Skeletal muscle cell (primary cell): ENCODE results near the gene GRIP2.
A peak's percentile ranks its signal among the peaks of the same experiment; 100 is the strongest.

ENCODE experiments used
- DNase-seq: peaks from one replicate; pipeline ENCODE4 v3.0.0-alpha.2; 2010; ENCODE audit warnings: low read depth
- H3K4me3 ChIP-seq: 2 replicates; pipeline ENCODE4 v1.5.1; 2011; ENCODE audit warnings: low read depth, mild to moderate bottlenecking, control low read depth, low read length, moderate library complexity

The GRIP2 gene

DNA sequence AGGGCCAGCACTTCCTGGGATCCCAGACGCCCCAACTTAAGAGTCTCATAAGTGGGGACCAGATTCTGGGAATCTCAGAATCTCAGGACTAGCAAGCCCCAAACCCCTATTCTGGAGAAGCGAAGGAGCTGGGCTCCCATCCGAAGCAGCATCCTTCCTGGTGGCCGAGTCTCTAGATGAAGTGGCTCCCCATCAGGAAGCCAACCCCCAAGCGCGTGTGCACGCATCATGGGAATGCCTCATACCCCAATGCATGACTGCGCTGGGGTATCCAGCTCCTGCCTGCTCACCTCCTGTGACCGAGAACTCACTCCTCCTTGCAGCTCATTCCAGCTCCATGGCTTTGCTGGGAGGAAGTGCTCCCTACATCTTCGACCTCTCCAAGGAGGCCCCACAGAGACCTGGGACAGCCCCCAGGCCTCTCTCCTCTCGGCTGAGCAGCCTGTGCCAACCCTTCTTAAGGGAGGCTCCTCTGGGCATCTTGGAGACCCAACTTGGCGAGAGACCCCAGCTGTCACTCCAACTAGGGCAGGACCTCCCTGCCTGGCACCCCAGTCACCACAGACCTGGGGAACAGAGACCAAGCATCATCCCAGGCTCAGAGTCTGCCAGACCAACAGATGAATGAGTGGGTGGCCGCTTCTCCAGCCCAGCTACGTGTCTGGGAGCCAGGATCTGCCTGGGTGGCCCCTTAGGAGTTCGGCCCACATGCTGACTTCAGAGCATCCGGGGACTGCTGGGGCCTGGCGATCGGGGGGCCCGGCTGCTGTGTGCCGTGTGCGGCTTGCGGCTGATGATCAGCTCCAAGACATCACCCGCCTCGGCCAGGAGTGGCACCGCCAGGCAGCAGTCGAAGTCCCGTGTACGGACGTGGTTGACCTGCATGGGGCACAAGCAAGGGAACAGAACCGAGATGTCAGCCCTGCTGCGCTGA, 46.9 kb downstream of the GRIP2 start:
- no peak overlapping the region for H3K4me3 ChIP-seq
- DNase-seq = no peak

DNA sequence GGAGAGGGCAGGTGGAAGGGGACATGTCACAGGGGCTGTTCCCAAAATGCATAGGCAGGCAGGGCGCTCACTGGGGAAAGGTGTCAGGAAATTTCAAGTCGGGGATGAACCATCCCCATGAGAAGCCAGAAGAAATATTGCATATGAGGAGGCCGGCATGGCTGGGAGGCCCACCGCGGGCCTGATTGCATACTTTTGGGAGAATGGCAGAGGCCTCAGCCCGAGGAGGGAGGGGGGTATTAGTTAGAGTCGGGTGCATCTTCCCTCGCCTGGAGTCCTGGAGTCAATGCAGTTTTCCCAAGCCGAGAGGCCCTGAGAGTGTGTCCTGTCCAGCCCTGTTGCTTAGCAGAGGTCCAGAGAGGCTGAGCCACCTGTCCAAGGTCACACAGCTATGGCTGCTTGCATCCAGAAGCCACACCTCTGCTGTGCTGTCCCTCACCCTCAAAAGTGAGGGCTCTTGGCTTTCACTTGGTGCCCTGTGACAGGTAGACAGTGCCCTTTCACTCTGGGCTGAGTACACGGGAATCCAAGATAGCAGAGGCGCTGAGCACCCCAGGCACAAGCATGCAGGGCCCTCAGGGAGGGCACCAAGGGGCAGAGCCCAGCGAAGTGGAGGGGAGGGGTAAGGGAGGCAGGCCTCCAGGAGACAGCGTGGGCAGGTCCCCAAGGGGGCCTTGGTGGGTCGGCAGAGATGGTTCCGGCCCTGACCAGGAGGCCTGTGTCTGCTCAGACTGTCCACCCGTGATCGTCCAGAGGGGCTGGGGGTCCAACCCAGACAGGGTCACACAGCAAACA, 48.5 kb downstream of the GRIP2 start:
- DNase-seq = no peak
- H3K4me3 ChIP-seq = no peak overlapping the region

DNA sequence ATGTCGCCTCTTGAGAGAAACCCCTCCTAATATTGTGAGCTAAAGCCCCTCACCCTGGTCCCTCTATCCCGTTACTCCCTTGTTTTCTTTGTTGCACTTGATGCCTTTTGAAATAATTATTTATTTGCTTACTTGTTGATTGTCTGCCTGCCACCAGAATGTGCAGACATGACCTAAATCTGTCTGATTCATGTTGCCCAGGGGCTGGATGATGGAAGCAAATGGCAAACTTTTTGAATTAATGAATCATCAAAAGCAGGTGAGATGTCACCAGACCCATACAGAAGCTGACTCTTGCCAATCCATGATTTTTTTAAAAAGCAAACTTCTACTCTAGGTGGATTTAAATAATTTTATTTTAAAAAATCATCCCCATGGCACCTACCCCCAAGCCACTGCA, 49.3 kb downstream of the GRIP2 start:
- H3K4me3 ChIP-seq = no peak overlapping the region
- no peak for DNase-seq

DNA sequence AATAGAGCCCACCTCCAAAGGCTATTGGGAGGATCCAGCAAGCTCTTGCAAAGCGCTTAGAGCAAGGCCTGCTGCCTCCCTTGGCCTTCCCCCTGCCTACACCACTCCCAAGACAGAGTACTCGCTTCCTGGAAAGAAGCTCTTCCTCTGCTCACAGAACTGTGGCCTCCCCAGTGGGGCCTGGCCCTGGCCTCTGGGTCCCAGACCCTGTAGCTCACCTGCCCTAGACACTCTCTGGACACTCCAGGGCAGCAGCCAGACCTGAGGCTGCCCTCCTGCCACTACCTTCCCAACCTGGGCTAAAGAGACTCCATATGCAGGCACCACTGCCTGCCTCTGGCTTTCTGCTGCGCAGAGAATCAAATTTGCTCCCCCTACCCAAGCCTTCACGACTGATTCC, 49.9 kb downstream of the GRIP2 start:
- no peak overlapping the region for H3K4me3 ChIP-seq
- no peak for DNase-seq

DNA sequence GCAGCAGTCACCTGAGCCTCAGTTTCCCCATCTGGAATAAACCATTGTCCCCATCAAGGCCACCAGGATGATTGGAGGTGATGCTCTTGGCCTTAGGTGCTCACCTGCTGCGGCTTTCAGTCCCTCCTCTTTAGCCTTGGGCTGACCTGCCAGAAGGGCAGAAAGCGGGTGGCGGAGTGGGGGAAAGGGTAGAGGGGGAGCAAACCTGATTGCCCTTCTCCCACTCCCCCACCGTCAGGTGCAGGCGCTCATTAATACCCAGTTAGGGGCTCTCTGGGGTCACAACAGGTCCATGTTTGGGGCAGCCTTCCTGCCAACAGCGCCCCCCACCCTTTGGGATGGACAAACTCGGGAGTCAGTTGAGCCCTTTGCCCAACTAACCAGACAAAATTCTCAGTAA, 50.5 kb downstream of the GRIP2 start:
- no peak for DNase-seq
- H3K4me3 ChIP-seq = no peak overlapping the region

DNA sequence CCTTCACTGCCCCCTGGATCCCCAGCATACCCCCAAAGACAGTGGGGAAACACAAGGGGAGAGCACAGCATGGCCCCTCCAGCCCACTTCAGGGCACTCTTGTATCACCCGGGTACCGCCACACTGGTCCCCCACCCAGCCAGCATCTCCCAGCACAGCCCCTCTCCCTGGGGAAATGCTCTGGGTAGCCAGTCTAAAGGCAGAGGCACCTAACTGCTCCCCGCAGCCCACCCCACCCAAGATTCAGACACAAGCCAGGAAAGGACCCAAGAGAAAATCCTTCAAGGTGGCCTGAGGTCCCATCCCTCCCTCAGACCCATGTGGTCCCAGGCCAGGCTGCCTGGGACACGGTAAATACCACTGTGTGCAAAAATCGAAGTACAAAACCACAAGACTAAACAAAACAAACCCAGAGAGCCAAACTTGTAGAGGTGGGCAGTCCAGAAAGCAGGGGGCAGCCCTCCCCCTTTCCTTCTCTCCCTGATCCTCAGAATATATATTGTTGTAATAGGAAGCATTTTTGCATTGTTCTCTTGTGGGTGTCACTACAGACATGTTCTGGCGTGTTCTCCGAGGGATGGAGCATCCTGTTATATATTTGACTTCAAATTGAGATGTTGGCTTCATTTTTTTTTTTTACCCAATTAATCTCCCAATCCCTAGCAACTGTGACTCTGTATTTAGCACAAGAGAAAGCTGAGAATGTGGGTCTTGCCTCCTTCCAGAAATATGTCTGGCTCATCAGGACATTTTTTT, 51.7 kb downstream of the GRIP2 start:
- DNase-seq = no peak
- H3K4me3 ChIP-seq = no peak overlapping the region

DNA sequence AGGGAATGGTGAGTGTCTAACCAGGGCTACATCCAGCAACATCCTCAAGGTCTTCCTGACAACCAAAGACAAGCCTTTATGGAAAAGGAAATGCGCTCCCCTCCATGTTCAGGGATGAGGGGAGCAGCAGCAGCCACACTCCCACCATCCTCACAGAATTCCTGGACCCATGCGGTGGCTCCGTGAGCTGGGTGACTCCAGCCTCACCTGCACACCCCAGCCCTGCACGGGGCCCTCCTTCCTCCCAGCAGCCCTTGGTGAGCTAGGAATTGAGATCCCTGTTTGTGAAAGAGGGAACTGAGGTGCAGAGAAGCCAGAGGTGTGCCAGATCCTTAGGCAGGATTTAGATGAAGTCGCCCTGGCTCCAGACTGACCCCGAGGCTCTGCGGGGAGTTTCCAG, 52.3 kb downstream of the GRIP2 start:
- H3K4me3 ChIP-seq = no peak overlapping the region
- no peak for DNase-seq

DNA sequence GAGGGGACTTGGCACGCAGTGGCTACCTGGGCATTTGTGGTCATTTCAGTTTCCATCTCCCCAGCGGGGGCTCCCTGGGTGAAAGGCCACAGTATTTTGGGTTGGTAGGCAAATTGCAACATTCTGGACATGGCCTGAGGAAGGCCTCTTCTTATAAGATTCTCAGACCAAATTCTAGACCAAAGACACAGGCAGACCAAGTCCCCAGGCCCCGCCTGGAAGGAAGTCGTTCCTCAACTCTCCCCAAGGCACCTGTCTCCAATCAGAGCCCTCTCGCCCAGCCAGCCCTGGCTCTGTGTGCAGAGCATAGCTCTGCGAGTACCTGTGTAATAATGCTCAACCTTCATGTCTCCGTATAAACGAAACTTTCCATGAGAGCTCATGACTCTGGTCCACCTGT, 53.1 kb downstream of the GRIP2 start:
- DNase-seq = no peak
- H3K4me3 ChIP-seq = no peak overlapping the region

DNA sequence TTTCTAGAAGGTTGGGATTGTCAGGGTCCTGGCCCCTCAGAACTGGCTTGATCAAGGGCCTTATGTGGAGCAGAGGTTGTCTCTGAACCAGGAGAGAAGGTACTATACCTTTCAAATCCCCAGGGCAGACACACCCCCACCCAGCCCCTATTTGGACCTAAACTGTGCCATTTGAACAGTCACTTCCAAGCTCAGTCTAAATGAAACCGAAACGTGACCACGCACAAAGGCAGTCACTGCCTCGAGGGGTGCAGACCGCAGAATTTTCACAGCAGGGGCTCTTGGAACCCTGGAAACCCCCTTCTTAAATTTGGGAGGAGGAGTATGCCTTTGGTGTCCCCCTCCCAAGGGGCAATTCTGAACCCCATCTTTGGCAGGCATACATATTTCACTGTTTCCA, 53.7 kb downstream of the GRIP2 start:
- no peak overlapping the region for H3K4me3 ChIP-seq

DNA sequence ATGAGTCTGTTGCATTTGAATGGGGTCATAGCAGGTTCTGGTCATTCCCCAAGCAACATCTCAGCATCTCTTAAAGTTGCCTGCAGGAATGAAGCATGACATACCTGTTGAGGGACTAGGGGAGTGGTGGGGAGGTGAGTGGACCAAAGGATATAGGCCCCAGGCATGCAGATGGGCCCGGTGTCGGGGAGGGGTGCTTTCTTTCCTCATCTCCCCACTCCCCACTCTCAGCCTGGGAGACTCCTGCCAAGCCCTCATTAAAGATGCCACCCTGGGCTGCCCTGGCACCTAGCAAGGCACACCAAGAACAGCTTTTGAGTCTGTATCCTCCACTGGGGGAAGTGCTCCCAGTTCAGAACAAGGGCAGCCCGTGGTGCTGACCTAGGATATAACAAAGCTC, 54.2 kb downstream of the GRIP2 start:
- no peak overlapping the region for H3K4me3 ChIP-seq
- no peak for DNase-seq

More for the DNA sequence above, 53.7 kb downstream of the GRIP2 start:
- DNase-seq = no peak

DNA sequence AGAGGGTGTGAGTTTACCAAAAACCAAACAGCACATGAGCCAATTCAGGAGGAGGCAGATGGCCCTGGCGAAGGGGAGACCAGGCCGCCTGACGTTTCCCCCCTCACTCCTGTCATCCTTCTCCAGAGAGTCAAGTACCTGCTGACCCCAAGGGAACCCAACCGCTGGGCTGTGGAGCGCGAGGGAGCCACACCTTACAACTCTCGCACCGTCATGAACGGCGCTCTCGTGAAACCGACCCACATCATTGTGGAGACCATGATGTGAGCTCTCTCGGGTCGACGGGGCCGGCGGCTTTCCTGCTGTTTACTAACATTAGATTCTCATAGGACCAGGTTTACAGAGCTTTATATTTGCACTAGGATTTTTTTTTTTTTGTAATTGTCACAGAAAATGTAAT, 55.4 kb downstream of the GRIP2 start:
- H3K4me3 ChIP-seq = no peak overlapping the region
- DNase-seq = no peak

DNA sequence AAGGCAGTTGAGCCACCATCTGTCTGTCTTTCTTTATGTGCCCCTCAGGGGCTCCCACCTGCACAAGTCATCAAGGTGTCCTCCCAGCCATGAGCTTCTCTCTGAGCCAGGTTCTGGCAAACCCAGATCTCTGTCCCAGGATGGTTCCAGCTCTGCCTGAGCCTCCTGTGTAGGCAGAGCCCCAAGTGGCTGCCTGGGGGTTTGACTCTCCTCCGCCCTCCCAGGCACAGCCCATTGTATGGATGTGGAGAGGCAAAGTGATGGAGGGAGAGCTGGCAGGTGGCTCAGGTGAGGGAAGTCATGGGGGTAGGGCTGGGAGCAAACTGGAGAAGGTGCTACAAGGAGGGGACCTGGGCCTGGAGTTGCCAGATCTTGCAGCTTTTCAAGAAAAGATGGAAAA, 56.9 kb downstream of the GRIP2 start:
- H3K4me3 ChIP-seq = no peak overlapping the region
- no peak for DNase-seq

DNA sequence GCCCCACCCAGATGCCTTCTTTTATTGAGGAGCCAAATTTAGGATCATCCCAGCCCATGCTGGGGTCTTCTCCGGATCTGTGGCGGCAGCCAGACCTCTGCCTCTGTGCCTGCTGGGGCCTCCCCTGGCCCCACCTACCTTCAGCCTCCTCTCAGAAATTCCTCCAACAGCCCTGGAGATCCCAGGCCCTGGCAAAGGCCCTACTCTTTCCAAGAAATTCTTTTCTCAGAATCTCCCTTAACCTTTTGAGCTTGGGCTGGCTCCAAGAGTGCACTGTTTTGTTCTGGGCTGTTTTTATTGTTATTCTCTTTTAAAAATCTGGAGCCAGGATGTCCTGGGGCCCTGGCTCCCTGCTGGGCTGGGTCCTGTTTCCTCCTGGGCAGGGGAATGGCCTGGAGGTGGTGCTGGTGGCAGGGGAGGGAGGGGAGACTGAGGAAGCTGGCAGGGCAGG, 57.8 kb downstream of the GRIP2 start:
- H3K4me3 ChIP-seq = no peak overlapping the region
- DNase-seq = no peak

DNA sequence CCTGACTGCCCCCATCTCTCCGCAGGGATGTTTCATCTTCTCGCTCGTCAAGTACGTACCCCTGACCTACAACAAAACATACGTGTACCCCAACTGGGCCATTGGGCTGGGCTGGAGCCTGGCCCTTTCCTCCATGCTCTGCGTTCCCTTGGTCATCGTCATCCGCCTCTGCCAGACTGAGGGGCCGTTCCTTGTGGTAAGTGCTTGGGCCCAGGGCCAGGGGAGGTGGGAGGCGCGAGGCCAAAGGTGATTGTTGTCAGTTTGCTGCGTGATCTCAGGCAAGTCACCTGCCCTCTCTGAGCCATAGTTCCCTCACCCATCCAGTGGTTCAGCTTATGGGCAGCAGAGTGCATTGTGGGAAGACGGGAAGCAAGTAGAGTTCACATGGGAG, 58.5 kb downstream of the GRIP2 start:
- H3K4me3 ChIP-seq = no peak overlapping the region
- DNase-seq = no peak

DNA sequence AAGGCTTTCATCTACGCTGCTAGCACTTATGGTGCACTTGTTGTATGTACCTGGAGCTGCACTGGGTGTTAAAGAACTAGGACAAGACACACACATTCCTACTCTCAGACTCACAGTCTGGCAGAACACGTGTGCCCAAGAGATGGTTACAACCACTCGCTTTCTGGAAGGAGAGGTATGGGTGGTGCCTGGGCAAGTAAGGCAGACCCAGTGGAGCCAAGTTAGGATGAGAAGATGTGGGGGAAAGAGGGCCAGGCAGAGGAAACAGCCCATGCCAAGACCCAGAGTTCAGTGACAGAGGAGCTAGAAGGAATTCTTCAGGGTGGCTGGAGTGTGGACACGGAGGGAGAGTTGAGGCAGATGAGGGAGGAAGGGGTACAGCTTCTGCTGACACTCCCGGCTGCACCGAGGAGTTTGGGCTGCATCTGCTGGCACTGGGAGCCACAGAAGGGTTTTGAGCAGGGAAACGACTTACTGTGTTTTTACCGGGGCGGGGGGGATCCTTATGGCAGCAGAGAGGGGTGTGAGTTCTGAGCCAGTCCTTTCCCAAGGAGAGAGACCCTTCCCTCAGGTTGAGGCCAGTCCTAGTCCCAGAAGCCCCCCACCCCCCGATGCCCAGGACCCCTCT, 59.0 kb downstream of the GRIP2 start:
- no peak for DNase-seq
- H3K4me3 ChIP-seq = no peak overlapping the region

DNA sequence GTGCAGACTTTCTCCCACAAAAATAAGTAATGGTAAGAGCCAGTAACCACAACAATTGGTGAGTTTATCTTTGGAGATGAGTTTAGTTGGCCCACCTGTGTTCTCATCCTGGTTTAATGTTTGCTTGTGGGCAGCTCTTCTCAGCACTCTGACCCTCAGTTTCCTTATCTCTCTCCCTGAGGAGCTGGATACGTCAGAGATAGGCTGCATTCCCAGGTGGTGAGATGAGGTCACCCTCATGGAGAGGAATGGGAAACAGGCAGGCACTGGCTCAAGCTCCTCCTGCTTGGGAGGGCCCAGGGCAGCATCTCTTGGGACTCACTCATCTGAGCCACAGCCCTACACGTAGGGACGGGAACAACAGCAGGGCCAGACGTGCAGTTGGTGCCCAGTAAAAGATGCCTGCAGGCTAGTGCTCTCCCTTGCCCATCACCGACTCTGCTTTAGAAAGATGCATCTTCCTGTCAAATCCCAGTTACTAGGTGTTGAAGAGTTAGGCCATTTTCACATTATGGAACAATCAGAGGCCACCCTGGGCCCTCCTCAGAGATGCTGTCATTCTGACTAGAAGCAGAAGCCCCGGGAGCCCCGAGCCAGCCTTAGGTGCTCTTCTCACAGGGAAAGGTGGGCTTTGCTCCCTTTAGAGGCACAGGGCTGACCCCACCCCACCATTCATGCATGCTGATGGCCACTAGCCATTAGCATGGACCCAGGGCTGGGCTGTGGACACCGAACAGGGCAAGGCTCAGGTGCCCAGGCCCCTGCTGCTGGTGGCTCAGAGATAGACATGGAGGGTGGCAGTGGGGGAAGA, 59.7 kb downstream of the GRIP2 start:
- H3K4me3 ChIP-seq = no peak overlapping the region
- peak; percentile 16 for DNase-seq

DNA sequence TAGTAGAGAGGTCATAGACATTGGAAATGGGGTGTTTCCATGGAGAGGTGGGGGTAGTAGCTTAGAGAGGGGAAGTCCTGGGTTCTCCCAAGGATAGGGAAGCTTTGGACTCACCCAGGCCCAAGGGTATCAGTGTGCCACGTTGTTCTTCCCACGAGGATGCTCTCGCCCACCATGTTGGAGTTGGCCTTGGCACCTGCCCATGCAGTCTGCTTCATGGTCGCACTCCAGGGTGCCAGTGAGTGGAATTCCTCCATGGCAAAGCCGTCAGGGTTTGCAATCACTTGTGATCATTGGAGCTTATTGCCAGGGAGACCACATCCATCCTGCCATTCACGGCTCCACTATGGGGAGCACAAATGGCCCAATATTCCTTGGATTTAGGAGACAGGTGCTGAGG, 60.6 kb downstream of the GRIP2 start:
- no peak overlapping the region for H3K4me3 ChIP-seq
- no peak for DNase-seq

DNA sequence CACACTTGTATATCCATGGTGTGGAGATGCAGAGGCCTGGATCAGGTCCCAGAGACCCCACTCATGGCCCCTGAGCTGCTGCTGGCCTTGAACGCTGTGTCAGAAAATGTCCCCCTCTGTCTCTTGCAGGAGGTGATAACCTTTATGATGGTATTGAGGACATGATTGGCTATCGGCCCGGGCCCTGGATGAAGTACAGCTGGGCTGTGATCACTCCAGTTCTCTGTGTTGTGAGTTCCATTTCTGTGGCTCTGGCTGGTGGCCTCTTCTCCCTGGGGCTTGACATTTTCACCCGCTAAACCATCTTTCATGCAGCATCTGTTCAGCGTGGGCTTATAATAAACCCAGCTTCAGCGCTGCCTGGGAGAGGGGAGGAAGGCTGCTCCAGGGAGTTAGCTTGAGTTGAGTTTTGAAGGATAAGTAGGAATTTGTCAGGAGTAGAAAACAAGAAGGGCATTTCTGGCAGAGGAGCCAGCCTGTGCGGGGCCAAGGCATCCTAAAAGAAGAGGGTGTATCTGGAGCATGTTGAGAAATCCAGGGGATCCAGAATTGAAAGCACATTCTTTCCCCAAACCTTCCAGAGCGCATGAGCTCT, 61.1 kb downstream of the GRIP2 start:
- no peak for DNase-seq
- no peak overlapping the region for H3K4me3 ChIP-seq
